Neural cell (in vitro differentiated cells): ENCODE measurements around the gene HMOX2. TPM values are rescaled to one million over a fixed set of nuclear protein-coding genes. Genes with fewer than 3 reads are reported as not detected.
A peak's percentile ranks its signal among the peaks of the same experiment; 100 is the strongest.

Experiments
- H2AFZ ChIP-seq: fragments of 200-600, 300-800 bp; sonication (generic), shearing (Covaris generic); 2 replicates; pipeline ENCODE4 v1.6.0; 2014; ENCODE audit warnings: low read depth, mild to moderate bottlenecking, antibody characterized with exemption, low read length, moderate library complexity
- H3F3A ChIP-seq: fragments of 200-600 bp; shearing (Covaris generic); 2 replicates; pipeline ENCODE4 v1.6.1; 2016; ENCODE audit warnings: mild to moderate bottlenecking, moderate library complexity, mixed read lengths, antibody characterized with exemption, low read length; ENCODE audit not compliant: insufficient read depth, poor library complexity, severe bottlenecking
- H3K27ac ChIP-seq: fragments of 200-600, 300-800 bp; sonication (generic), shearing (Covaris generic); 2 replicates; pipeline ENCODE4 v1.5.1; 2014; ENCODE audit warnings: mild to moderate bottlenecking, low read length, moderate library complexity
- H3K27me3 ChIP-seq: fragments of 300-800, 200-600 bp; sonication (generic), shearing (Covaris generic); 2 replicates; pipeline ENCODE4 v1.6.0; 2014; ENCODE audit warnings: mild to moderate bottlenecking, low read depth, low read length, moderate library complexity; ENCODE audit not compliant: insufficient read depth
- H3K36me3 ChIP-seq: fragments of 300-800, 200-600 bp; sonication (generic), shearing (Covaris generic); 2 replicates; pipeline ENCODE4 v1.5.1; 2014; ENCODE audit warnings: mild to moderate bottlenecking, antibody characterized with exemption, low read length, moderate library complexity; ENCODE audit not compliant: insufficient read depth
- H3K4me2 ChIP-seq: fragments of 300-800, 200-600 bp; sonication (generic), shearing (Covaris generic); 2 replicates; pipeline ENCODE4 v1.6.0; 2014; ENCODE audit warnings: mild to moderate bottlenecking, low read length
- H3K4me3 ChIP-seq: fragments of 300-800, 200-600 bp; sonication (generic), shearing (Covaris generic); 2 replicates; pipeline ENCODE4 v1.5.1; 2014; ENCODE audit warnings: mild to moderate bottlenecking, low read length, moderate library complexity
- H3K79me2 ChIP-seq: fragments of 200-600 bp; shearing (Covaris generic); replicated peaks from 2 replicates; pipeline ENCODE4 v1.6.0; 2014; ENCODE audit warnings: mild to moderate bottlenecking, low read length, moderate library complexity; ENCODE audit not compliant: insufficient read depth
- H3K9ac ChIP-seq: fragments of 300-800, 200-600 bp; sonication (generic), shearing (Covaris generic); 2 replicates; pipeline ENCODE4 v1.6.1; 2016; ENCODE audit warnings: mild to moderate bottlenecking, low read length, mixed read lengths
- H3K9me2 ChIP-seq: fragments of 200-600 bp; shearing (Covaris generic); 2 replicates; pipeline ENCODE4 v1.6.1; 2016; ENCODE audit warnings: mild to moderate bottlenecking, low read length, mixed read lengths; ENCODE audit not compliant: insufficient read depth
- H3K9me3 ChIP-seq: fragments of 200-600, 300-800 bp; sonication (generic), shearing (Covaris generic); 2 replicates; pipeline ENCODE4 v1.6.1; 2016; ENCODE audit warnings: mild to moderate bottlenecking, mixed run types, low read length, moderate library complexity, mixed read lengths
- H4K20me1 ChIP-seq: fragments of 200-600 bp; shearing (Covaris generic); 2 replicates; pipeline ENCODE4 v1.6.1; 2016; ENCODE audit warnings: mild to moderate bottlenecking, mixed run types; ENCODE audit not compliant: insufficient read depth
- EP300 ChIP-seq: fragments of 450-650 bp; conservative IDR thresholded peaks from 2 replicates; pipeline ENCODE4 v1.6.1; 2014; ENCODE audit warnings: antibody characterized with exemption, mild to moderate bottlenecking, moderate library complexity; ENCODE audit not compliant: poor library complexity, severe bottlenecking
- EZH2 ChIP-seq: fragments of 200-600, 300-800 bp; shearing (Covaris generic), sonication (generic); IDR thresholded peaks from 2 replicates; pipeline ENCODE4 v1.6.1; 2014; ENCODE audit warnings: antibody characterized with exemption, low read length, borderline replicate concordance, mild to moderate bottlenecking; ENCODE audit not compliant: insufficient read depth, poor library complexity, severe bottlenecking
- MXI1 ChIP-seq: fragments of 450-650 bp; conservative IDR thresholded peaks from 2 replicates; pipeline ENCODE4 v1.6.1; 2014; ENCODE audit warnings: antibody characterized with exemption, mild to moderate bottlenecking; ENCODE audit not compliant: poor library complexity, severe bottlenecking
- POLR2AphosphoS5 ChIP-seq: IDR thresholded peaks from 2 replicates; pipeline ENCODE4 v1.6.1; 2012
- RAD21 ChIP-seq: fragments of 450-650 bp; conservative IDR thresholded peaks from 2 replicates; pipeline ENCODE4 v1.6.1; 2014; ENCODE audit warnings: antibody characterized with exemption, mild to moderate bottlenecking, moderate library complexity
- SMC3 ChIP-seq: fragments of 450-650 bp; conservative IDR thresholded peaks from 2 replicates; pipeline ENCODE4 v1.6.1; 2014; ENCODE audit warnings: antibody characterized with exemption, mild to moderate bottlenecking, moderate library complexity; ENCODE audit not compliant: poor library complexity
- TAF1 ChIP-seq: IDR thresholded peaks from 2 replicates; pipeline ENCODE4 v1.6.1; 2012; ENCODE audit warnings: low read depth
- polyA minus RNA-seq: library from RNA; depleted of rRNA, polyadenylated mRNA; stranded (reverse); fragments of >200 nt; gene quantifications from 2 replicates; pipeline ENCODE4 v1.2.3, GENCODE V29; 2014
- polyA plus RNA-seq: library from polyadenylated mRNA; depleted of rRNA; stranded (reverse); fragments of >200 nt; gene quantifications from 2 replicates; pipeline ENCODE4 v1.2.3, GENCODE V29; 2014
- TF ChIP-seq, protein P1 (sequence below): IDR thresholded peaks from 2 replicates; pipeline ENCODE4 v1.6.1; 2012; ENCODE audit warnings: borderline replicate concordance
- TF ChIP-seq, protein P2 (sequence below): fragments of 450-650 bp; IDR thresholded peaks from 2 replicates; pipeline ENCODE4 v1.5.1; 2014; ENCODE audit warnings: antibody characterized with exemption, mild to moderate bottlenecking, moderate library complexity; ENCODE audit not compliant: poor library complexity, severe bottlenecking

The HMOX2 gene
- 62.9 and 79.4 TPM in 2 replicates for polyA plus RNA-seq
- 53.8 and 57.7 TPM in 2 replicates for polyA minus RNA-seq

GRCh38 chr16:4475880-4476788 lies at the start of gene HMOX2:
HMOX2 (plus strand) TSS chr16:4476398; CDS start chr16:4505525, 29,127 bp downstream.
- H3K9me3 ChIP-seq = no peaks in the 10 kb centered on the region
- peak within 1 kb of the TSS; percentile 99 for H3K4me3 ChIP-seq
- H3K9ac ChIP-seq = peak within 1 kb of the TSS; percentile 82
- peak within 1 kb of the TSS; percentile 76 for H3K4me2 ChIP-seq
- H2AFZ ChIP-seq = peak within 1 kb of the TSS; percentile 76
- H3K9me2 ChIP-seq = no peaks in the 10 kb centered on the region
- peaks cover 3% of the 10 kb centered on the region for H3K79me2 ChIP-seq
- TF ChIP-seq EP300 = peak; percentile 38
- TF ChIP-seq MXI1 = peak; percentile 80
- no peak for TF ChIP-seq RAD21
- TF ChIP-seq, protein P1, sequence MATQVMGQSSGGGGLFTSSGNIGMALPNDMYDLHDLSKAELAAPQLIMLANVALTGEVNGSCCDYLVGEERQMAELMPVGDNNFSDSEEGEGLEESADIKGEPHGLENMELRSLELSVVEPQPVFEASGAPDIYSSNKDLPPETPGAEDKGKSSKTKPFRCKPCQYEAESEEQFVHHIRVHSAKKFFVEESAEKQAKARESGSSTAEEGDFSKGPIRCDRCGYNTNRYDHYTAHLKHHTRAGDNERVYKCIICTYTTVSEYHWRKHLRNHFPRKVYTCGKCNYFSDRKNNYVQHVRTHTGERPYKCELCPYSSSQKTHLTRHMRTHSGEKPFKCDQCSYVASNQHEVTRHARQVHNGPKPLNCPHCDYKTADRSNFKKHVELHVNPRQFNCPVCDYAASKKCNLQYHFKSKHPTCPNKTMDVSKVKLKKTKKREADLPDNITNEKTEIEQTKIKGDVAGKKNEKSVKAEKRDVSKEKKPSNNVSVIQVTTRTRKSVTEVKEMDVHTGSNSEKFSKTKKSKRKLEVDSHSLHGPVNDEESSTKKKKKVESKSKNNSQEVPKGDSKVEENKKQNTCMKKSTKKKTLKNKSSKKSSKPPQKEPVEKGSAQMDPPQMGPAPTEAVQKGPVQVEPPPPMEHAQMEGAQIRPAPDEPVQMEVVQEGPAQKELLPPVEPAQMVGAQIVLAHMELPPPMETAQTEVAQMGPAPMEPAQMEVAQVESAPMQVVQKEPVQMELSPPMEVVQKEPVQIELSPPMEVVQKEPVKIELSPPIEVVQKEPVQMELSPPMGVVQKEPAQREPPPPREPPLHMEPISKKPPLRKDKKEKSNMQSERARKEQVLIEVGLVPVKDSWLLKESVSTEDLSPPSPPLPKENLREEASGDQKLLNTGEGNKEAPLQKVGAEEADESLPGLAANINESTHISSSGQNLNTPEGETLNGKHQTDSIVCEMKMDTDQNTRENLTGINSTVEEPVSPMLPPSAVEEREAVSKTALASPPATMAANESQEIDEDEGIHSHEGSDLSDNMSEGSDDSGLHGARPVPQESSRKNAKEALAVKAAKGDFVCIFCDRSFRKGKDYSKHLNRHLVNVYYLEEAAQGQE = peak; percentile 41
- peak; percentile 85 for TF ChIP-seq POLR2AphosphoS5
- no peak for TF ChIP-seq TAF1
- TF ChIP-seq, protein P2, sequence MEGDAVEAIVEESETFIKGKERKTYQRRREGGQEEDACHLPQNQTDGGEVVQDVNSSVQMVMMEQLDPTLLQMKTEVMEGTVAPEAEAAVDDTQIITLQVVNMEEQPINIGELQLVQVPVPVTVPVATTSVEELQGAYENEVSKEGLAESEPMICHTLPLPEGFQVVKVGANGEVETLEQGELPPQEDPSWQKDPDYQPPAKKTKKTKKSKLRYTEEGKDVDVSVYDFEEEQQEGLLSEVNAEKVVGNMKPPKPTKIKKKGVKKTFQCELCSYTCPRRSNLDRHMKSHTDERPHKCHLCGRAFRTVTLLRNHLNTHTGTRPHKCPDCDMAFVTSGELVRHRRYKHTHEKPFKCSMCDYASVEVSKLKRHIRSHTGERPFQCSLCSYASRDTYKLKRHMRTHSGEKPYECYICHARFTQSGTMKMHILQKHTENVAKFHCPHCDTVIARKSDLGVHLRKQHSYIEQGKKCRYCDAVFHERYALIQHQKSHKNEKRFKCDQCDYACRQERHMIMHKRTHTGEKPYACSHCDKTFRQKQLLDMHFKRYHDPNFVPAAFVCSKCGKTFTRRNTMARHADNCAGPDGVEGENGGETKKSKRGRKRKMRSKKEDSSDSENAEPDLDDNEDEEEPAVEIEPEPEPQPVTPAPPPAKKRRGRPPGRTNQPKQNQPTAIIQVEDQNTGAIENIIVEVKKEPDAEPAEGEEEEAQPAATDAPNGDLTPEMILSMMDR = peak; percentile 82
- H4K20me1 ChIP-seq = no peaks in the 10 kb centered on the region
- no peaks in the 10 kb centered on the region for H3K36me3 ChIP-seq
- H3K27me3 ChIP-seq = peaks cover 8% of the 10 kb centered on the region
- H3F3A ChIP-seq = no peaks in the 10 kb centered on the region
- H3K27ac ChIP-seq = peak within 1 kb of the TSS; percentile 44

GRCh38 chr16:4426722-4427372 lies 49.4 kb upstream of the HMOX2 start:
- Histone ChIP-seq H3K9me3 (no peaks in the 10 kb centered on the region), H3K27me3 (no peaks in the 10 kb centered on the region), H3K4me3 (peak overlapping the region; percentile 75), H3K4me2 (peak overlapping the region; percentile 41), H3K9me2 (no peaks in the 10 kb centered on the region), H3F3A (no peaks in the 10 kb centered on the region), H2AFZ (no peak overlapping the region), H3K9ac (peak overlapping the region; percentile 78), H3K27ac (peak overlapping the region; percentile 91), H4K20me1 (no peaks in the 10 kb centered on the region), H3K79me2 (peaks cover 13% of the 10 kb centered on the region), H3K36me3 (no peaks in the 10 kb centered on the region)
- TF ChIP-seq, protein P1 = no peak
- TF ChIP-seq MXI1 (no peak), SMC3 (no peak), POLR2AphosphoS5 (no peak), EZH2 (no peak), EP300 (no peak), RAD21 (no peak), TAF1 (no peak)
- TF ChIP-seq, protein P2 = no peak
